ENCODE results near the gene CD2BP2. TPM values are rescaled to one million over a fixed set of nuclear protein-coding genes. Genes with fewer than 3 reads are reported as not detected.

The CD2BP2 gene
- total and polyA plus RNA-seq, 12 donors, result 27.5 to 95.8 (median 73.0) TPM

- Histone ChIP-seq H3K9me3 (replicated peaks in 1 of 3) (no peaks in the 10 kb centered on the region), H3K4me1 (replicated peaks in 1 of 2) (peaks cover 13 to 23% of the 10 kb centered on the region in 2 donors), H3K27ac (peak overlapping the region; percentile 75 to 91 (median 88)), H3K36me3 (replicated peaks in 1 of 2) (peaks cover 0 to 17% of the 10 kb centered on the region in 2 donors), H3K27me3 (no peaks in the 10 kb centered on the region), H3K4me3 (peak overlapping the region in 3 of 4 donors; percentile 38 to 100 (median 71))
- peak in 3 of 7 donors; percentile 56 to 75 (median 70) for DNase-seq
- intact Hi-C loops (cut with DNase I), result no loop called here
- TF ChIP-seq POLR2A (IDR thresholded peaks at IDR 0.05), result peak in 1 of 2 donors; percentile 42
- no peak for TF ChIP-seq CTCF (IDR thresholded peaks at IDR 0.05)
- WGBS, 4 donors, result 6 to 8% (median 7%) methylated on average over 28 to 31 of the region's 31 CpGs
Observed at GRCh38 chr16:30394592-30395154, 39.6 kb upstream of the CD2BP2 start.

GRCh38 chr16:30383521-30383920, 28.4 kb upstream of the CD2BP2 start:
- no peaks in the 10 kb centered on the region for H3K36me3 ChIP-seq (replicated peaks in 1 of 2)
- no peak overlapping the region for H3K4me3 ChIP-seq
- no peak overlapping the region for H3K27ac ChIP-seq
- DNase-seq, result no peak
- WGBS, 4 donors, result 4 to 32% (median 21%) methylated on average over 2 of the region's 2 CpGs
- TF ChIP-seq CTCF (IDR thresholded peaks at IDR 0.05) (no peak), POLR2A (IDR thresholded peaks at IDR 0.05) (no peak)
- peaks cover 5 to 9% of the 10 kb centered on the region in 2 donors for H3K4me1 ChIP-seq (replicated peaks in 1 of 2)
- intact Hi-C loops (cut with DNase I), result no loop called here
- no peaks in the 10 kb centered on the region for H3K9me3 ChIP-seq (replicated peaks in 1 of 3)
- H3K27me3 ChIP-seq, result no peaks in the 10 kb centered on the region

- no peak within 1 kb of the TSS for H3K27ac ChIP-seq
- DNase-seq, result no peak
- 48 to 69% (median 65%) methylated on average over 5 to 12 of the region's 12 CpGs for WGBS, 4 donors
- no peaks in the 10 kb centered on the region for H3K27me3 ChIP-seq
- H3K9me3 ChIP-seq (replicated peaks in 1 of 3), result no peaks in the 10 kb centered on the region
- no peak for TF ChIP-seq CTCF (IDR thresholded peaks at IDR 0.05)
- no peak for TF ChIP-seq POLR2A (IDR thresholded peaks at IDR 0.05)
- no peaks in the 10 kb centered on the region for H3K36me3 ChIP-seq (replicated peaks in 1 of 2)
- H3K4me1 ChIP-seq (replicated peaks in 1 of 2), result peaks cover 8 to 15% of the 10 kb centered on the region in 2 donors
- intact Hi-C loops (cut with DNase I), result no loop called here
- H3K4me3 ChIP-seq, result no peak within 1 kb of the TSS
Observed at GRCh38 chr16:30382111-30382881, 27.2 kb upstream of the CD2BP2 start, which contains the start of gene SEPTIN1. SEPTIN1 (minus strand) TSS chr16:30382561; CDS start chr16:30382542, 19 bp downstream.

GRCh38 chr16:30381291-30382041, 26.4 kb upstream of the CD2BP2 start:
- H3K36me3 ChIP-seq (replicated peaks in 1 of 2), result no peaks in the 10 kb centered on the region
- 73 to 86% (median 82%) methylated on average over 6 to 13 of the region's 13 CpGs for WGBS, 4 donors
- H3K27me3 ChIP-seq, result no peaks in the 10 kb centered on the region
- no peak overlapping the region for H3K27ac ChIP-seq
- no peaks in the 10 kb centered on the region for H3K9me3 ChIP-seq (replicated peaks in 1 of 3)
- H3K4me1 ChIP-seq (replicated peaks in 1 of 2), result peaks cover 9 to 18% of the 10 kb centered on the region in 2 donors
- no peak overlapping the region for H3K4me3 ChIP-seq
- intact Hi-C loops (cut with DNase I), result no loop called here
- no peak for DNase-seq
- TF ChIP-seq CTCF (IDR thresholded peaks at IDR 0.05) (no peak), POLR2A (IDR thresholded peaks at IDR 0.05) (no peak)

Data from adrenal gland (tissue), 12 donors.